NCI-H2196 (cell line): Measurements from ENCODE around the gene MGMT.

Experiments used
- DNase-seq: peaks from one replicate; lab custom pipeline; 2025; ENCODE audit not compliant: unreplicated experiment; lab: John Stamatoyannopoulos, UW

The MGMT gene

GRCh38 chr10:129647590-129647989 is 180.5 kb downstream of the MGMT start:
- no peak for DNase-seq

GRCh38 chr10:129648856-129649255 is 181.8 kb downstream of the MGMT start:
- no peak for DNase-seq

- no peak for DNase-seq
Observed at GRCh38 chr10:129652021-129652420, 185.0 kb downstream of the MGMT start.

- DNase-seq = no peak
Observed at GRCh38 chr10:129652521-129653201, 185.6 kb downstream of the MGMT start.

GRCh38 chr10:129653428-129653827 is 186.4 kb downstream of the MGMT start:
- no peak for DNase-seq

GRCh38 chr10:129653861-129654260 is 186.8 kb downstream of the MGMT start:
- no peak for DNase-seq

GRCh38 chr10:129654461-129654860 is 187.4 kb downstream of the MGMT start:
- DNase-seq = no peak

- no peak for DNase-seq
Observed at GRCh38 chr10:129655007-129655678, 188.1 kb downstream of the MGMT start.

GRCh38 chr10:129655679-129656031 is 188.6 kb downstream of the MGMT start:
- no peak for DNase-seq

GRCh38 chr10:129656642-129657041 is 189.6 kb downstream of the MGMT start:
- no peak for DNase-seq

- DNase-seq = no peak
Observed at GRCh38 chr10:129657297-129658017, 190.4 kb downstream of the MGMT start.

GRCh38 chr10:129658376-129659072 is 191.5 kb downstream of the MGMT start:
- DNase-seq = no peak

- no peak for DNase-seq
Observed at GRCh38 chr10:129659508-129660268, 192.6 kb downstream of the MGMT start.

- DNase-seq = no peak
Observed at GRCh38 chr10:129660569-129660968, 193.5 kb downstream of the MGMT start.

- no peak for DNase-seq
Observed at GRCh38 chr10:129662426-129662825, 195.4 kb downstream of the MGMT start.

- no peak for DNase-seq
Observed at GRCh38 chr10:129670124-129670523, 203.1 kb downstream of the MGMT start.

GRCh38 chr10:129673292-129673691 is 206.3 kb downstream of the MGMT start:
- no peak for DNase-seq

- no peak for DNase-seq
Observed at GRCh38 chr10:129675027-129675769, 208.2 kb downstream of the MGMT start.

GRCh38 chr10:129676014-129676413 is 209.0 kb downstream of the MGMT start:
- no peak for DNase-seq

GRCh38 chr10:129677377-129677927 is 210.4 kb downstream of the MGMT start:
- no peak for DNase-seq
